Mesenchymal stem cell (in vitro differentiated cells and primary cell): ENCODE measurements around the gene SMAGP.
"Not testable (repeated sequence)": the region's sequence is repeated elsewhere in the genome, so short reads cannot be mapped to it uniquely, and the experiment has no call there.

Experiments used
- DNase-seq: peaks from one replicate; pipeline ENCODE4 v3.0.0-alpha.2; 2013
- H2AFZ ChIP-seq: one replicate; pipeline ENCODE4 v1.6.1; 2013; ENCODE audit warnings: low read depth, mild to moderate bottlenecking, control low read depth, inconsistent platforms, low read length, moderate library complexity
- H2AK5ac ChIP-seq: 2 replicates; pipeline ENCODE4 v1.6.1; 2013; ENCODE audit warnings: low read length, moderate library complexity, mild to moderate bottlenecking, inconsistent platforms; ENCODE audit not compliant: severe bottlenecking
- H2BK120ac ChIP-seq: one replicate; pipeline ENCODE4 v1.6.1; 2013; ENCODE audit warnings: low read depth, mild to moderate bottlenecking, inconsistent platforms, low read length, moderate library complexity
- H2BK12ac ChIP-seq, 2 experiments: one replicate each; pipeline ENCODE4 v1.6.1; 2013; ENCODE audit warnings: inconsistent platforms in 2 of 2, low read length in 2 of 2, mild to moderate bottlenecking in 2 of 2, moderate library complexity in 2 of 2, control low read depth in 1 of 2
- H2BK15ac ChIP-seq: one replicate; pipeline ENCODE4 v1.6.1; 2013; ENCODE audit warnings: mild to moderate bottlenecking, low read depth, inconsistent platforms; ENCODE audit not compliant: poor library complexity, severe bottlenecking
- H2BK5ac ChIP-seq: 2 replicates; pipeline ENCODE4 v1.6.1; 2013; ENCODE audit warnings: low read depth, mild to moderate bottlenecking, low read length, control low read depth, inconsistent platforms; ENCODE audit not compliant: poor library complexity, severe bottlenecking
- H3K14ac ChIP-seq, 2 experiments: one replicate each; pipeline ENCODE4 v1.6.1; 2013; ENCODE audit warnings: inconsistent platforms in 2 of 2, low read length in 2 of 2, control low read depth in 1 of 2, mild to moderate bottlenecking in 1 of 2, moderate library complexity in 1 of 2
- H3K18ac ChIP-seq, 2 experiments: one replicate each; pipeline ENCODE4 v1.6.1; 2013; ENCODE audit warnings: inconsistent platforms in 2 of 2, low read length in 2 of 2, control low read depth in 1 of 2, low read depth in 1 of 2, mild to moderate bottlenecking in 1 of 2
- H3K23ac ChIP-seq, 2 experiments: one replicate each; pipeline ENCODE4 v1.6.1; 2013; ENCODE audit warnings: inconsistent platforms in 2 of 2, low read length in 2 of 2, mild to moderate bottlenecking in 2 of 2, moderate library complexity in 2 of 2, control low read depth in 1 of 2
- H3K27ac ChIP-seq: 2 replicates; pipeline ENCODE4 v1.5.1; 2013; ENCODE audit warnings: mild to moderate bottlenecking, moderate library complexity, low read length, control low read depth, inconsistent platforms; ENCODE audit not compliant: poor library complexity, severe bottlenecking
- H3K27me3 ChIP-seq, 2 experiments: 2 replicates each; pipeline versions ENCODE4 v1.6.1 to v1.7.0; 2013; ENCODE audit warnings: low read length in 2 of 2, mild to moderate bottlenecking in 2 of 2, moderate library complexity in 2 of 2, control low read depth in 1 of 2, inconsistent platforms in 1 of 2; ENCODE audit not compliant: control insufficient read depth in 1 of 2, insufficient read depth in 1 of 2
- H3K36me3 ChIP-seq, 2 experiments: 2 replicates each; pipeline versions ENCODE4 v1.6.1 to v1.7.0; 2013; ENCODE audit warnings: low read length in 2 of 2, control low read depth in 1 of 2, inconsistent platforms in 1 of 2, low read depth in 1 of 2, mild to moderate bottlenecking in 1 of 2; ENCODE audit not compliant: insufficient read depth in 2 of 2, control insufficient read depth in 1 of 2
- H3K4ac ChIP-seq, 2 experiments: one replicate each; pipeline ENCODE4 v1.6.1; 2013; ENCODE audit warnings: inconsistent platforms in 2 of 2, low read length in 2 of 2, mild to moderate bottlenecking in 2 of 2, moderate library complexity in 2 of 2, control low read depth in 1 of 2, low read depth in 1 of 2
- H3K4me1 ChIP-seq: 2 replicates; pipeline ENCODE4 v1.6.1; 2013; ENCODE audit warnings: low read depth, low read length, control low read depth; ENCODE audit not compliant: control insufficient read depth, insufficient read depth
- H3K4me2 ChIP-seq: 2 replicates; pipeline ENCODE4 v1.6.1; 2013; ENCODE audit warnings: low read length, mild to moderate bottlenecking, inconsistent platforms; ENCODE audit not compliant: poor library complexity, severe bottlenecking
- H3K4me3 ChIP-seq, 2 experiments: 2 replicates each; pipeline versions ENCODE4 v1.5.1 to v1.7.0; 2013; ENCODE audit warnings: low read length in 2 of 2, mild to moderate bottlenecking in 2 of 2, control low read depth in 1 of 2, low read depth in 1 of 2; ENCODE audit not compliant: insufficient read depth in 1 of 2
- H3K79me1 ChIP-seq: replicated peaks from 2 replicates; pipeline ENCODE4 v1.6.1; 2013; ENCODE audit warnings: mild to moderate bottlenecking, control low read depth, low read length, inconsistent platforms; ENCODE audit not compliant: poor library complexity, severe bottlenecking
- H3K9ac ChIP-seq: 2 replicates; pipeline ENCODE4 v1.7.0; 2013; ENCODE audit warnings: mild to moderate bottlenecking, low read length, moderate library complexity
- H3K9me3 ChIP-seq: 2 replicates; pipeline ENCODE4 v1.7.0; 2013; ENCODE audit warnings: mild to moderate bottlenecking, low read length; ENCODE audit not compliant: control insufficient read depth
- H4K8ac ChIP-seq: one replicate; pipeline ENCODE4 v1.6.1; 2013; ENCODE audit warnings: inconsistent platforms, mild to moderate bottlenecking, low read length, moderate library complexity
- H4K91ac ChIP-seq: one replicate; pipeline ENCODE4 v1.6.1; 2013; ENCODE audit warnings: mild to moderate bottlenecking, low read length, inconsistent platforms
- WGBS: methylation state at CpG from one replicate; pipeline ENCODE4 v1.1.7; 2013; ENCODE audit warnings: mixed read lengths; 5-methylcytosine and 5-hydroxymethylcytosine counted together

SMAGP gene

GRCh38 chr12:51225234-51225633 lies 45.0 kb downstream of the SMAGP start:
- H3K27me3 ChIP-seq, result no peaks in the 10 kb centered on the region
- WGBS, result 88% methylated on average over 4 of the region's 4 CpGs
- H3K18ac ChIP-seq, result no peak overlapping the region
- no peak overlapping the region for H3K23ac ChIP-seq
- no peak overlapping the region for H3K27ac ChIP-seq
- no peak overlapping the region for H2BK5ac ChIP-seq
- no peak overlapping the region for H2AK5ac ChIP-seq
- no peak overlapping the region for H3K4ac ChIP-seq
- H3K14ac ChIP-seq, result no peak overlapping the region
- H3K36me3 ChIP-seq, result no peaks in the 10 kb centered on the region
- no peak overlapping the region for H2BK15ac ChIP-seq
- H4K8ac ChIP-seq, result no peak overlapping the region
- no peak overlapping the region for H2AFZ ChIP-seq
- H3K4me1 ChIP-seq, result no peaks in the 10 kb centered on the region
- H2BK12ac ChIP-seq, result no peak overlapping the region
- no peak overlapping the region for H3K4me3 ChIP-seq
- no peaks in the 10 kb centered on the region for H3K9me3 ChIP-seq
- H2BK120ac ChIP-seq, result no peak overlapping the region
- no peak for DNase-seq
- no peaks in the 10 kb centered on the region for H3K79me1 ChIP-seq
- no peak overlapping the region for H4K91ac ChIP-seq
- H3K9ac ChIP-seq, result no peak overlapping the region
- H3K4me2 ChIP-seq, result no peak overlapping the region

GRCh38 chr12:51224625-51225024 lies 45.6 kb downstream of the SMAGP start:
- Histone ChIP-seq H2BK15ac (no peak overlapping the region), H3K36me3 (no peaks in the 10 kb centered on the region), H2AK5ac (no peak overlapping the region), H3K27ac (no peak overlapping the region), H3K4ac (no peak overlapping the region), H3K79me1 (no peaks in the 10 kb centered on the region), H3K23ac (no peak overlapping the region), H2BK5ac (no peak overlapping the region), H3K14ac (no peak overlapping the region), H4K91ac (no peak overlapping the region), H2AFZ (no peak overlapping the region), H2BK120ac (no peak overlapping the region), H3K9ac (no peak overlapping the region), H3K9me3 (no peaks in the 10 kb centered on the region), H3K4me2 (no peak overlapping the region), H2BK12ac (no peak overlapping the region), H4K8ac (no peak overlapping the region), H3K18ac (no peak overlapping the region), H3K4me3 (no peak overlapping the region), H3K4me1 (no peaks in the 10 kb centered on the region), H3K27me3 (no peaks in the 10 kb centered on the region)
- no peak for DNase-seq
- 94% methylated on average over 3 of the region's 3 CpGs for WGBS

GRCh38 chr12:51222461-51222860 lies 47.8 kb downstream of the SMAGP start:
- Histone ChIP-seq H4K8ac (no peak overlapping the region), H2BK5ac (no peak overlapping the region), H3K23ac (no peak overlapping the region), H3K18ac (no peak overlapping the region), H4K91ac (no peak overlapping the region), H2AFZ (no peak overlapping the region), H3K36me3 (no peaks in the 10 kb centered on the region), H2BK15ac (no peak overlapping the region), H3K9me3 (no peaks in the 10 kb centered on the region), H3K4me3 (no peak overlapping the region), H3K9ac (no peak overlapping the region), H3K4me2 (no peak overlapping the region), H2BK12ac (no peak overlapping the region), H3K14ac (no peak overlapping the region), H3K4me1 (peaks cover 5% of the 10 kb centered on the region), H3K27me3 (no peaks in the 10 kb centered on the region), H3K27ac (no peak overlapping the region), H3K79me1 (no peaks in the 10 kb centered on the region), H2BK120ac (no peak overlapping the region), H2AK5ac (no peak overlapping the region), H3K4ac (no peak overlapping the region)
- no peak for DNase-seq
- 93% methylated on average over 7 of the region's 7 CpGs for WGBS

GRCh38 chr12:51219857-51220256 lies 50.4 kb downstream of the SMAGP start:
- not testable (repeated sequence) for H3K79me1 ChIP-seq, H3K14ac ChIP-seq, H3K4me3 ChIP-seq, DNase-seq, H3K4ac ChIP-seq, H3K9ac ChIP-seq, H2AK5ac ChIP-seq, H3K27me3 ChIP-seq, H2BK120ac ChIP-seq, H3K18ac ChIP-seq, H4K8ac ChIP-seq, H2BK15ac ChIP-seq, H2BK5ac ChIP-seq, H3K4me1 ChIP-seq, H3K9me3 ChIP-seq, H4K91ac ChIP-seq, H2BK12ac ChIP-seq, H3K23ac ChIP-seq, H3K4me2 ChIP-seq, H3K27ac ChIP-seq, H3K36me3 ChIP-seq, H2AFZ ChIP-seq
- 95% methylated on average over 7 of the region's 12 CpGs for WGBS
